HT-29 (cell line): ENCODE results near the gene CA9. TPM values are rescaled to one million over a fixed set of nuclear protein-coding genes. Genes with fewer than 3 reads are reported as not detected.

Experiments
- DNase-seq: peaks from one replicate; pipeline ENCODE4 v3.0.0-alpha.2; 2015; ENCODE audit warnings: low spot score
- total RNA-seq: library from RNA; depleted of rRNA; stranded (reverse); fragments of >200 nt; shearing (Covaris generic); gene quantifications from 2 replicates; pipeline ENCODE4 v1.2.3, GENCODE V29; 2014

CA9 gene
- total RNA-seq, 1 experiment from 2014 or later, result 95.4 TPM

GRCh38 chr9:35690614-35691333, 17.0 kb downstream of the CA9 start:
- DNase-seq, result no peak

GRCh38 chr9:35691334-35691650, 17.6 kb downstream of the CA9 start:
- DNase-seq, result no peak

GRCh38 chr9:35691757-35692301, 18.1 kb downstream of the CA9 start:
- no peak for DNase-seq

- no peak for DNase-seq
These were observed 22.2 kb downstream of the CA9 start for GRCh38 chr9:35695943-35696401.

- DNase-seq, result peak; percentile 75
These were observed 22.9 kb downstream of the CA9 start for GRCh38 chr9:35696520-35697215.

GRCh38 chr9:35697486-35697885, 23.8 kb downstream of the CA9 start:
- DNase-seq, result no peak

GRCh38 chr9:35698231-35698630, 24.5 kb downstream of the CA9 start:
- no peak for DNase-seq

GRCh38 chr9:35700031-35700430, 26.3 kb downstream of the CA9 start:
- no peak for DNase-seq

GRCh38 chr9:35700942-35701341, 27.2 kb downstream of the CA9 start:
- no peak for DNase-seq

- DNase-seq, result no peak
These were observed 29.0 kb downstream of the CA9 start for GRCh38 chr9:35702696-35703095.

- DNase-seq, result no peak
These were observed 30.4 kb downstream of the CA9 start for GRCh38 chr9:35703906-35704672.

GRCh38 chr9:35705372-35705771, 31.6 kb downstream of the CA9 start:
- DNase-seq, result no peak

GRCh38 chr9:35705836-35706430, 32.2 kb downstream of the CA9 start:
- DNase-seq, result no peak

GRCh38 chr9:35706951-35707350, 33.2 kb downstream of the CA9 start:
- no peak for DNase-seq

- no peak for DNase-seq
These were observed 34.4 kb downstream of the CA9 start for GRCh38 chr9:35708146-35708545.

- DNase-seq, result no peak
These were observed 37.2 kb downstream of the CA9 start for GRCh38 chr9:35710818-35711500.

GRCh38 chr9:35711501-35712428, 38.0 kb downstream of the CA9 start:
- no peak for DNase-seq

- DNase-seq, result no peak
These were observed 39.2 kb downstream of the CA9 start for GRCh38 chr9:35712762-35713400.

- DNase-seq, result no peak
These were observed 39.9 kb downstream of the CA9 start for GRCh38 chr9:35713578-35713977.

GRCh38 chr9:35714123-35714522, 40.4 kb downstream of the CA9 start:
- DNase-seq, result no peak
